Measurements from ENCODE around the gene PKLR. TPM values are rescaled to one million over a fixed set of nuclear protein-coding genes. Genes with fewer than 3 reads are reported as not detected.

Gene PKLR
- total and polyA plus RNA-seq, 2 of the 8 experiments (the other 6 are each of a cell fraction or from before 2014, with no cell fraction given) = 2.3 to 7.5 TPM

DNA sequence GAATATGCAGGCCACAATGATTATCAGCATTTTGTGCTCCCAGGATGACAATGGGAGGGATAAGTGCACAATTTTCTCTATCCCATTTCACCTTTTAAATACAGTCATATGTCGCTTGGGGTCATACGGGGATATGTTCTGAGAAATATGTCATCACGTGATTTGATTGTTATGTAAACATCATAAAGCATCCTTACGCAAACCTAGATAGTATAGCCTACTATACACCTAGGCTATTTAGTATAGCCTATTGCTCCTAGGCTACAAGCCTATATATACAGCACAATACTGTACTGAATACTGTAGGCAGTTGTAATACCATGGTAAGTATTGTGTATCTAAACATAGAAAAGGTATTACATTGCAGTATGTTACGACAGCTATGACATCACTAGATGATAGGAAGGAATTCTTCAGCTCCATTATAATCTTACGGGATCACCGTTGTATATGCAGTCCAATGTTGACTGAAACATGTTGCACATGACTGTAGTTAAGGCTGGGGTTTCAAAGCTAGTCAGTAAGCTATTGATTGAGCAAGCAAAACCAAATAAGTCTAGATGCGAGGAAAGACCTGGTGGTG, 38.4 kb upstream of the PKLR start (continued):
- TF ChIP-seq CHD7 (IDR thresholded peaks at IDR 0.05; ENCODE audit: insufficient replicate concordance, low read length) (no peak), KDM4A (IDR thresholded peaks at IDR 0.05; ENCODE audit: low read depth, low read length, severe bottlenecking) (no peak), POLR2A (IDR thresholded peaks at IDR 0.05; ENCODE audit: control extremely low read depth in 1 of 2, low read depth in 2 of 2, low read length in 2 of 2) (no peak), ASH2L (IDR thresholded peaks at IDR 0.05; ENCODE audit: low read length) (no peak), EP300 (IDR thresholded peaks at IDR 0.05; ENCODE audit: borderline replicate concordance in 1 of 2, low read depth in 2 of 2, low read length in 2 of 2) (no peak), JUND (IDR thresholded peaks at IDR 0.05; ENCODE audit: low read length) (no peak), RBBP5 (IDR thresholded peaks at IDR 0.05; ENCODE audit: borderline replicate concordance, low read depth, low read length) (no peak), BCL11A (IDR thresholded peaks at IDR 0.05; ENCODE audit: low read depth in 2 of 2, low read length in 2 of 2) (no peak)

Measured in H1 (cell line).